ENCODE measurements around the gene ARMC5.

The ARMC5 gene

GRCh38 chr16:31451681-31452351 is 7.5 kb upstream of the ARMC5 start:
- H3K9me3 ChIP-seq (ENCODE audit: control insufficient read depth in 1 of 2, low read length in 2 of 2) = no peaks in the 10 kb centered on the region
- peaks cover 0 to 3% of the 10 kb centered on the region in 2 donors for H3K36me3 ChIP-seq (ENCODE audit: control insufficient read depth in 1 of 2, insufficient read depth in 2 of 2, low read length in 2 of 2)
- no peak overlapping the region for H3K4me3 ChIP-seq (ENCODE audit: low read depth in 1 of 2, low read length in 2 of 2)
- no peak overlapping the region for H3K27ac ChIP-seq (ENCODE audit: low read depth, low read length)
- H3K4me1 ChIP-seq (ENCODE audit: control insufficient read depth in 1 of 2, insufficient read depth in 2 of 2, low read length in 2 of 2) = peaks cover 24 to 29% of the 10 kb centered on the region in 2 donors
- H3K27me3 ChIP-seq (ENCODE audit: control insufficient read depth in 1 of 2, insufficient read depth in 2 of 2, low read length in 2 of 2) = no peaks in the 10 kb centered on the region
- H3K9ac ChIP-seq (ENCODE audit: low read depth in 1 of 2, low read length in 2 of 2) = no peak overlapping the region

GRCh38 chr16:31452631-31453106 is 6.6 kb upstream of the ARMC5 start:
- Histone ChIP-seq H3K9ac (ENCODE audit: low read depth in 1 of 2, low read length in 2 of 2) (no peak overlapping the region), H3K4me1 (ENCODE audit: control insufficient read depth in 1 of 2, insufficient read depth in 2 of 2, low read length in 2 of 2) (peaks cover 33 to 38% of the 10 kb centered on the region in 2 donors), H3K4me3 (ENCODE audit: low read depth in 1 of 2, low read length in 2 of 2) (no peak overlapping the region)

GRCh38 chr16:31453255-31454204 is 5.8 kb upstream of the ARMC5 start:
- H3K4me1 ChIP-seq (ENCODE audit: control insufficient read depth in 1 of 2, insufficient read depth in 2 of 2, low read length in 2 of 2) = peaks cover 35 to 42% of the 10 kb centered on the region in 2 donors
- H3K36me3 ChIP-seq (ENCODE audit: control insufficient read depth in 1 of 2, insufficient read depth in 2 of 2, low read length in 2 of 2) = peaks cover 0 to 3% of the 10 kb centered on the region in 2 donors
- no peak overlapping the region for H3K9ac ChIP-seq (ENCODE audit: low read depth in 1 of 2, low read length in 2 of 2)
- no peaks in the 10 kb centered on the region for H3K27me3 ChIP-seq (ENCODE audit: control insufficient read depth in 1 of 2, insufficient read depth in 2 of 2, low read length in 2 of 2)
- H3K9me3 ChIP-seq (ENCODE audit: control insufficient read depth in 1 of 2, low read length in 2 of 2) = no peaks in the 10 kb centered on the region
- no peak overlapping the region for H3K27ac ChIP-seq (ENCODE audit: low read depth, low read length)
- no peak overlapping the region for H3K4me3 ChIP-seq (ENCODE audit: low read depth in 1 of 2, low read length in 2 of 2)

More at GRCh38 chr16:31452631-31453106, 6.6 kb upstream of the ARMC5 start:
- Histone ChIP-seq H3K27ac (ENCODE audit: low read depth, low read length) (peak overlapping the region; percentile 30), H3K36me3 (ENCODE audit: control insufficient read depth in 1 of 2, insufficient read depth in 2 of 2, low read length in 2 of 2) (peaks cover 0 to 3% of the 10 kb centered on the region in 2 donors), H3K27me3 (ENCODE audit: control insufficient read depth in 1 of 2, insufficient read depth in 2 of 2, low read length in 2 of 2) (no peaks in the 10 kb centered on the region), H3K9me3 (ENCODE audit: control insufficient read depth in 1 of 2, low read length in 2 of 2) (no peaks in the 10 kb centered on the region)

GRCh38 chr16:31455601-31456314 is 3.5 kb upstream of the ARMC5 start:
- H3K36me3 ChIP-seq (ENCODE audit: control insufficient read depth in 1 of 2, insufficient read depth in 2 of 2, low read length in 2 of 2) = peaks cover 0 to 3% of the 10 kb centered on the region in 2 donors
- peaks cover 41 to 50% of the 10 kb centered on the region in 2 donors for H3K4me1 ChIP-seq (ENCODE audit: control insufficient read depth in 1 of 2, insufficient read depth in 2 of 2, low read length in 2 of 2)
- no peak overlapping the region for H3K27ac ChIP-seq (ENCODE audit: low read depth, low read length)
- no peak overlapping the region for H3K4me3 ChIP-seq (ENCODE audit: low read depth in 1 of 2, low read length in 2 of 2)
- no peak overlapping the region for H3K9ac ChIP-seq (ENCODE audit: low read depth in 1 of 2, low read length in 2 of 2)
- H3K27me3 ChIP-seq (ENCODE audit: control insufficient read depth in 1 of 2, insufficient read depth in 2 of 2, low read length in 2 of 2) = no peaks in the 10 kb centered on the region
- H3K9me3 ChIP-seq (ENCODE audit: control insufficient read depth in 1 of 2, low read length in 2 of 2) = no peaks in the 10 kb centered on the region

GRCh38 chr16:31456988-31457360 is 2.3 kb upstream of the ARMC5 start:
- H3K9ac ChIP-seq (ENCODE audit: low read depth in 1 of 2, low read length in 2 of 2) = no peak overlapping the region
- H3K4me1 ChIP-seq (ENCODE audit: control insufficient read depth in 1 of 2, insufficient read depth in 2 of 2, low read length in 2 of 2) = peaks cover 41 to 46% of the 10 kb centered on the region in 2 donors
- H3K9me3 ChIP-seq (ENCODE audit: control insufficient read depth in 1 of 2, low read length in 2 of 2) = no peaks in the 10 kb centered on the region
- H3K27ac ChIP-seq (ENCODE audit: low read depth, low read length) = no peak overlapping the region
- H3K36me3 ChIP-seq (ENCODE audit: control insufficient read depth in 1 of 2, insufficient read depth in 2 of 2, low read length in 2 of 2) = peaks cover 1 to 6% of the 10 kb centered on the region in 2 donors
- H3K4me3 ChIP-seq (ENCODE audit: low read depth in 1 of 2, low read length in 2 of 2) = peak overlapping the region in 1 of 2 donors; percentile 91
- no peaks in the 10 kb centered on the region for H3K27me3 ChIP-seq (ENCODE audit: control insufficient read depth in 1 of 2, insufficient read depth in 2 of 2, low read length in 2 of 2)

GRCh38 chr16:31458073-31458843 is 1.0 kb upstream of the ARMC5 start:
- Histone ChIP-seq H3K4me1 (ENCODE audit: control insufficient read depth in 1 of 2, insufficient read depth in 2 of 2, low read length in 2 of 2) (peaks cover 39 to 46% of the 10 kb centered on the region in 2 donors), H3K27ac (ENCODE audit: low read depth, low read length) (peak overlapping the region; percentile 100), H3K4me3 (ENCODE audit: low read depth in 1 of 2, low read length in 2 of 2) (peak overlapping the region; percentile 91 to 95), H3K36me3 (ENCODE audit: control insufficient read depth in 1 of 2, insufficient read depth in 2 of 2, low read length in 2 of 2) (peaks cover 4 to 12% of the 10 kb centered on the region in 2 donors), H3K9ac (ENCODE audit: low read depth in 1 of 2, low read length in 2 of 2) (peak overlapping the region; percentile 87 to 96), H3K9me3 (ENCODE audit: control insufficient read depth in 1 of 2, low read length in 2 of 2) (no peaks in the 10 kb centered on the region), H3K27me3 (ENCODE audit: control insufficient read depth in 1 of 2, insufficient read depth in 2 of 2, low read length in 2 of 2) (no peaks in the 10 kb centered on the region)

GRCh38 chr16:31459687-31460581 is 633 bp downstream of the ARMC5 start:
- Histone ChIP-seq H3K36me3 (ENCODE audit: control insufficient read depth in 1 of 2, insufficient read depth in 2 of 2, low read length in 2 of 2) (peaks cover 4 to 23% of the 10 kb centered on the region in 2 donors), H3K9ac (ENCODE audit: low read depth in 1 of 2, low read length in 2 of 2) (peak overlapping the region; percentile 87 to 96), H3K27me3 (ENCODE audit: control insufficient read depth in 1 of 2, insufficient read depth in 2 of 2, low read length in 2 of 2) (no peaks in the 10 kb centered on the region), H3K27ac (ENCODE audit: low read depth, low read length) (peak overlapping the region; percentile 100), H3K9me3 (ENCODE audit: control insufficient read depth in 1 of 2, low read length in 2 of 2) (no peaks in the 10 kb centered on the region), H3K4me1 (ENCODE audit: control insufficient read depth in 1 of 2, insufficient read depth in 2 of 2, low read length in 2 of 2) (peaks cover 31 to 36% of the 10 kb centered on the region in 2 donors), H3K4me3 (ENCODE audit: low read depth in 1 of 2, low read length in 2 of 2) (peak overlapping the region; percentile 91 to 95)

GRCh38 chr16:31460582-31461002 is 1.3 kb downstream of the ARMC5 start:
- peak overlapping the region; percentile 55 to 70 for H3K9ac ChIP-seq (ENCODE audit: low read depth in 1 of 2, low read length in 2 of 2)
- H3K4me1 ChIP-seq (ENCODE audit: control insufficient read depth in 1 of 2, insufficient read depth in 2 of 2, low read length in 2 of 2) = peaks cover 25 to 30% of the 10 kb centered on the region in 2 donors
- no peaks in the 10 kb centered on the region for H3K9me3 ChIP-seq (ENCODE audit: control insufficient read depth in 1 of 2, low read length in 2 of 2)
- peaks cover 4 to 27% of the 10 kb centered on the region in 2 donors for H3K36me3 ChIP-seq (ENCODE audit: control insufficient read depth in 1 of 2, insufficient read depth in 2 of 2, low read length in 2 of 2)
- H3K27ac ChIP-seq (ENCODE audit: low read depth, low read length) = no peak overlapping the region
- H3K27me3 ChIP-seq (ENCODE audit: control insufficient read depth in 1 of 2, insufficient read depth in 2 of 2, low read length in 2 of 2) = no peaks in the 10 kb centered on the region
- peak overlapping the region; percentile 71 to 74 for H3K4me3 ChIP-seq (ENCODE audit: low read depth in 1 of 2, low read length in 2 of 2)

Measured in duodenal mucosa (tissue), 2 donors.